Measurements from ENCODE around the gene RND1. TPM values are rescaled to one million over a fixed set of nuclear protein-coding genes. Genes with fewer than 3 reads are reported as not detected.

The RND1 gene
- total and polyA plus RNA-seq, 2 of the 13 experiments (the other 11 are each of a cell fraction or from before 2014, with no cell fraction given): 1.8 to 1.9 TPM

- TF ChIP-seq ZXDC (CRISPR knock-in tag; IDR thresholded peaks at IDR 0.05) (no peak), TBP (CRISPR knock-in tag; IDR thresholded peaks at IDR 0.05) (no peak), PAX8 (CRISPR knock-in tag; IDR thresholded peaks at IDR 0.05; ENCODE audit: borderline replicate concordance) (no peak), PITX1 (CRISPR knock-in tag; IDR thresholded peaks at IDR 0.05) (peak; percentile 74; the same call in 1 of the 2 replicates), THYN1 (CRISPR knock-in tag; IDR thresholded peaks at IDR 0.05; ENCODE audit: borderline replicate concordance, low read depth) (no peak), SP2 (CRISPR knock-in tag; IDR thresholded peaks at IDR 0.05) (no peak), ZNF496 (CRISPR knock-in tag; IDR thresholded peaks at IDR 0.05; ENCODE audit: insufficient replicate concordance) (no peak), ZNF713 (CRISPR knock-in tag; IDR thresholded peaks at IDR 0.05) (no peak), RCOR2 (CRISPR knock-in tag; IDR thresholded peaks at IDR 0.05) (0 out of 2 replicates have a peak, but pooled peaks have one; percentile 28), CC2D1A (CRISPR knock-in tag; IDR thresholded peaks at IDR 0.05) (no peak), GLI4 (CRISPR knock-in tag; IDR thresholded peaks at IDR 0.05; ENCODE audit: borderline replicate concordance) (no peak), ZNF317 (CRISPR knock-in tag; IDR thresholded peaks at IDR 0.05) (no peak), MYNN (CRISPR knock-in tag; IDR thresholded peaks at IDR 0.05; ENCODE audit: low read depth) (no peak), RBFOX2 (IDR thresholded peaks at IDR 0.05; ENCODE audit: low read depth, low read length) (no peak), NFYB (CRISPR knock-in tag; IDR thresholded peaks at IDR 0.05) (no peak), PLSCR1 (CRISPR knock-in tag; IDR thresholded peaks at IDR 0.05; ENCODE audit: borderline replicate concordance) (no peak), REPIN1 (CRISPR knock-in tag; IDR thresholded peaks at IDR 0.05; ENCODE audit: borderline replicate concordance, low read depth) (peak; percentile 83; the same call in 1 of the 2 replicates), ZMYM2 (CRISPR knock-in tag; IDR thresholded peaks at IDR 0.05) (no peak), ZNF749 (CRISPR knock-in tag; IDR thresholded peaks at IDR 0.05; ENCODE audit: borderline replicate concordance) (no peak), DNMT3B (CRISPR knock-in tag; conservative IDR thresholded peaks at IDR 0.05) (no peak), IRF2 (CRISPR knock-in tag; IDR thresholded peaks at IDR 0.05) (peak; percentile 78; the same call in 1 of the 2 replicates)
- TF ChIP-seq, protein P1, sequence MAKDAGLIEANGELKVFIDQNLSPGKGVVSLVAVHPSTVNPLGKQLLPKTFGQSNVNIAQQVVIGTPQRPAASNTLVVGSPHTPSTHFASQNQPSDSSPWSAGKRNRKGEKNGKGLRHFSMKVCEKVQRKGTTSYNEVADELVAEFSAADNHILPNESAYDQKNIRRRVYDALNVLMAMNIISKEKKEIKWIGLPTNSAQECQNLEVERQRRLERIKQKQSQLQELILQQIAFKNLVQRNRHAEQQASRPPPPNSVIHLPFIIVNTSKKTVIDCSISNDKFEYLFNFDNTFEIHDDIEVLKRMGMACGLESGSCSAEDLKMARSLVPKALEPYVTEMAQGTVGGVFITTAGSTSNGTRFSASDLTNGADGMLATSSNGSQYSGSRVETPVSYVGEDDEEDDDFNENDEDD (CRISPR knock-in tag; IDR thresholded peaks at IDR 0.05; ENCODE audit: borderline replicate concordance): no peak; the same call in 1 of the 2 replicates
- TF ChIP-seq, protein P2, sequence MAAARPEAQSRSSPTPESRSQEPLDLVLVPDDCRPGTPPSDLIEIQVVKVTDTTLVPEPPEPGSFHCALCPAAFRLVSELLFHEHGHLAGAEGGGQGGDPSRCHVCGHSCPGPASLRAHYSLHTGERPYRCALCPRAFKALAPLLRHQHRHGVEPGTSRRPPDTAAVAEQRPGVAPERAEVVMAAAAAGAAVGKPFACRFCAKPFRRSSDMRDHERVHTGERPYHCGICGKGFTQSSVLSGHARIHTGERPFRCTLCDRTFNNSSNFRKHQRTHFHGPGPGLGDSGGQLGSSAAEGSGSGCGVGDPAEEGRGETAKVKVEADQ (CRISPR knock-in tag; IDR thresholded peaks at IDR 0.05; ENCODE audit: borderline replicate concordance): no peak
- TF ChIP-seq, protein P3, sequence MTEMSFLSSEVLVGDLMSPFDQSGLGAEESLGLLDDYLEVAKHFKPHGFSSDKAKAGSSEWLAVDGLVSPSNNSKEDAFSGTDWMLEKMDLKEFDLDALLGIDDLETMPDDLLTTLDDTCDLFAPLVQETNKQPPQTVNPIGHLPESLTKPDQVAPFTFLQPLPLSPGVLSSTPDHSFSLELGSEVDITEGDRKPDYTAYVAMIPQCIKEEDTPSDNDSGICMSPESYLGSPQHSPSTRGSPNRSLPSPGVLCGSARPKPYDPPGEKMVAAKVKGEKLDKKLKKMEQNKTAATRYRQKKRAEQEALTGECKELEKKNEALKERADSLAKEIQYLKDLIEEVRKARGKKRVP (CRISPR knock-in tag; IDR thresholded peaks at IDR 0.05): no peak
Measured at GRCh38 chr12:48890657-48891418, 25.2 kb upstream of the RND1 start (continued).

All from HepG2 (cell line).